Activated effector memory CD4-positive, alpha-beta T cell treated with anti-CD3 and anti-CD28 coated beads, Interleukin-2, amount 50 U/mL, for 16 hours (primary cell): ENCODE results near the gene ZEB1.

Experiments
- DNase-seq: peaks from one replicate; pipeline ENCODE4 v3.0.0-alpha.2; 2020

ZEB1 gene

GRCh38 chr10:31318854-31319601 lies at the start of gene ZEB1:
Gene ZEB1, plus strand, starts transcription at chr10:31319216. Its CDS starts 19 bp downstream, at chr10:31319235.
- DNase-seq: peak; percentile 96

DNA sequence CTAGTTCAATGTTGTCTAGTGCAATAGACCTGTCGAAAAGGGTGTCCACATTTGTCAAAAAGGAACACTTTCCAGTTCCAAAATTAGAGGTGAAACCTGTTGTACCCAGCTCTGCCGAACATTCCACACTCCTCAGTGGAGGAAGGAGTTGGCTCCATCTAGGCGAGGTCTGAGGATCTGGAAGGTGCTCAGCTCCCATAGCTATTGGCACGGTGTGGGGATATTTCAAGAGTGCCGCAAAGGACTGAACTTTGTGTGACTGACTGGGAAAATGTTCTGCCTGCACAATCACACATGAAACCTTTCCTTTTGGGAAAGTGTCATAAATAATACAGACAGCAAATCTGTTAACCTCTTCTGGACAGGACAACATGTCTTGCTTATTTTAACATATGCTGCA lies 48.1 kb upstream of the ZEB1 start:
- no peak for DNase-seq

GRCh38 chr10:31272841-31273240 lies 46.2 kb upstream of the ZEB1 start:
- DNase-seq: no peak

- no peak for DNase-seq
These were observed 45.2 kb upstream of the ZEB1 start for GRCh38 chr10:31273789-31274188.

DNA sequence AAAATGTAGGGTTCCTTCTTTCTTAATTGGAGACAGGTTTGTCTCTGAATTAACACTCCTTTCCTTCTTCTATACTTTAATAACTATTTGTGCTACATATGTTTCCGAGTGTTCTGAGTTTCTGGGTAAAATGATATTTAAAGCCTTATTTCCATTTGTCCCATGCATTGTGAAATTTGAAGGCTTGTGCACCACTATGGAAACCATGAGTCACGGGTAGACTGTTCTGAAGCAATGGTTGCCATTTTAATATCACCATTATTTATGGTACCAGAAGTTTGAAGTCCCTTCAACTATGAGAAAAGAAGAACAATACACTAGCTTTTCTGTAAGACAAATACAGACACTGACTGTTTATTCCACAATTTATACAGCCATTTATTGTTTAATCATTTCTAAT lies 44.7 kb upstream of the ZEB1 start:
- DNase-seq: no peak

DNA sequence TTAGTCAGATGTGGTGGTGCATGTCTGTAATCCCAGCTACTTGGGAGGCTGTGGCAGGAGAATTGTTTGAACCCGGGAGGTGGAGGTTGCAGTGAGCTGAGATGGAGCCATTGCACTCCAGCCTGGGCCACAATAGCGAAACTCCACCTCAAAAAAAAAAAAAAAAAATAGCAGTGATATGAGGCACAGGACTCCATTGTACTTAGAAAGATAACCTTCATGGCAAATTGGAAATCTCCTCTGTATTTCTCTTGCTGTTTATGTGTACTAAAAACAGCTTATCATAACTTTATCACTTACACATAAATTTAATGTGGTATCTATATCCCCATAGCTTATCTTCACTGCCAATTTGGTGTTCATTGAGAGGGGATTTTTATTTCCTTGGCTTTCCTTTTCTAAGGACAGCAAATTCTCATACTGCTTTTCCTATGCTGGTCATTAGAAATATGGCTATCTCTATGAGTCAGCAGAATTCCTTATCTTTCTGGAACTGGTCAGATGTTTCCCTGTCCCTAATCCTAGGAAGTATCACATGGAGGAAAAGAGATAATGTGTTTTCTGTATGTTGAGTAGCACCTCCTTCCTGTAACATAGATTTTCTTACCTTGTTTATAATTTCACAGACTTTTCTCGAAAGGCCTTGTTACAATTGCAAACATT lies 40.6 kb upstream of the ZEB1 start:
- DNase-seq: no peak

DNA sequence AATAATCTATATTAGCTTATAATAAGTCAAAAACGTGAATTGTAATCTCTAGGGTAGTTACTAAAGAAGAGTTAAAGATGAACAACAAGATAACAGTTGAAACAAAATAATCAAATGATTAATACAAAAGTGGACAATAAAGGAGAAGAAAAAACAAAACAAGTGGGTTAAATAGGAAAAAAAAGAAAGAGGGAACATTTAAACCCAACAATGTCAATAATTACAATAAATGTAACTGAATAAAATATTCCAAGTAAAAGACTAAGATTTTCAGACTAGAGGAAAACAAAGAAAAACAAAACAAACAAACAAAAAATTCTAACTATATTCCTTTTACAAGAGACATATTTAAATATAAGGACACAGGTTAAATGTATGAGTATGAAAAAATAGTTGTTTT lies 38.0 kb upstream of the ZEB1 start:
- no peak for DNase-seq

DNA sequence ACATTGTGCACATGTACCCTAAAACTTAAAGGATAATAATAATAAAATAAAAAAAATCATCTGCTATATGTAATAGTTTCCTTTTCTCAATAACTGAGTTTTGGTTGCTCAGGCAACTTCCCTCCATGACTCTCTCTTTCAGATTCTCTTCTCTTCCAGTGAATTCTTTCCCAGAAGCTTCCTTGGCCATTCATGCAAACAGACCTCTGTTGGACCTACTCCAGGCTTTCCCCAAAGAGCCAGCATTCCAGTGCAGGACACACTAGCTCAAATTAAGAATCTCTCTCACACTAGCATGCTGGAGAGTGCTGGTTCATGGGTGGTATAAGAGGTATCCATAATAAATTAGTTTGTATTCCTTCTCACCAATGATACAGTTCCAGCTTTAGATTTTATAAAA lies 31.0 kb upstream of the ZEB1 start:
- DNase-seq: no peak

- no peak for DNase-seq
These were observed 30.1 kb upstream of the ZEB1 start for GRCh38 chr10:31288962-31289361.

GRCh38 chr10:31290386-31290785 lies 28.6 kb upstream of the ZEB1 start:
- DNase-seq: no peak

DNA sequence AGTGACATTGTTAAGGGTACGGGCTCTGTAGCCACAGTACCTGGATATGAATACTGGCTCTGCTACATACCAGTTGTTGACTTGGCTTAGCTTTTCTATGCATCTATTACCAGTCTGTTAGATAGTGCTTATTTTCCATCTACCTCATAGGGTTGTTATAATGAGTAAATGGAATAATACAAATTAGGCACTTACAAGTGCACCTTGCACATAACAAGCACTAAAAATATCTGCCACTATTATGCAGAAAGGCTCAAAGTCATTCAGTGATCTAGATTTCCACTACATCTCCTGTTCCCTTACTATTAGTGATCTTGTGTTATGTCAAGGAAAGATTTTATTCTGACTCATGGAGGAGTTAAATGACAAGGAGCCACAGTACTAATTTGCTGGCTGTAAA lies 27.9 kb upstream of the ZEB1 start:
- no peak for DNase-seq

GRCh38 chr10:31294558-31294957 lies 24.5 kb upstream of the ZEB1 start:
- no peak for DNase-seq

- no peak for DNase-seq
These were observed 22.3 kb upstream of the ZEB1 start for GRCh38 chr10:31296754-31297153.

- DNase-seq: no peak
These were observed 19.9 kb upstream of the ZEB1 start for GRCh38 chr10:31299119-31299518.

DNA sequence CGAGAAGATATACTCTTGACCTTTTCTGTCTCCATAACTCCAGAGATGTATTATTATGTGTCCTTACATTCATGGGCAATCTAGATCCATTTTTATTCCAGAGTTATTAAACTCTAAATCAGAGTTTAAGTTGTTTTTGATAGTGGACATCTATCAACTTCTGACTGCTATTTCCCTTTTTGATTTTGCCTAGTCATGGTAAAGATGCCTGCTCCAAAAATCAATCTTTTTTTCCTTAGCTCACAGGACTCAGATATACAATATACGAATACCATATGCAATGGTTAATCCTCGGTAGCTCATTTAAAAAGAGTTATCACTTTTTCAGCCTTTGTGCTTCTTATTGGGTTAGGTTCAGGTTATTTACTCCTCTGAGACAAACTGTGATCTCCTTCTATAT lies 15.8 kb upstream of the ZEB1 start:
- no peak for DNase-seq

DNA sequence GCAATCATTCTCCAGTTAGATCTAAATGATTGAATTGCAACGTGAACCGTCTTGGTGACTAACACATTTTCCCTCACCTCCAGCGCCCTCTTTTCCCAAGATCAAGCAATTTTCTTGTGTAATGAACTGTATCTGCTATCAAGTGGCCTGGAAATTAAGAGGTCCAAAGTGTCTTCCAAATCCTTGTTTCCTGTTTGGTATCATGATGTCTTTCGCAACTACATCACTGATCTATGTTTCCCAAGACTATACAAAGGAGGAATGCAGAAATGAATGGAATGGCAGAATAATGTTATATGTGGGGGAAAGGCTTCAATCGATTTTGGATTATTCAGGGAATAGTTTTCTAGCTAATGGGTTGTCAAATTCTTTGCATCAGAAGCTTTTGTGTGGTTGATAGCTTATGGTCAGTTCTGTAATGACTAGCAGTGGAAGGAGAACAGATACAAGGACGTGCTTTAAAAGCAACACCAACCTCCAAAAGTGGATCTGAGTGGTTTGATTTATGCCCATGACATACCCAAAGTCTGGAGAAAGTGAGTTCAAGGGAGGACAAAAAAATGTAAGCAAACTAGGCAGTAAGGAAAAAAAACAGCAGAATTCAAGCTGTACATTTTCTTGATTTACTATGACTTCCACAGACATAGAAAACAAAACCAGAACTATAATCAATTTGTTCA lies 14.6 kb upstream of the ZEB1 start:
- DNase-seq: no peak

- no peak for DNase-seq
These were observed 5.6 kb upstream of the ZEB1 start for GRCh38 chr10:31313396-31313795.

DNA sequence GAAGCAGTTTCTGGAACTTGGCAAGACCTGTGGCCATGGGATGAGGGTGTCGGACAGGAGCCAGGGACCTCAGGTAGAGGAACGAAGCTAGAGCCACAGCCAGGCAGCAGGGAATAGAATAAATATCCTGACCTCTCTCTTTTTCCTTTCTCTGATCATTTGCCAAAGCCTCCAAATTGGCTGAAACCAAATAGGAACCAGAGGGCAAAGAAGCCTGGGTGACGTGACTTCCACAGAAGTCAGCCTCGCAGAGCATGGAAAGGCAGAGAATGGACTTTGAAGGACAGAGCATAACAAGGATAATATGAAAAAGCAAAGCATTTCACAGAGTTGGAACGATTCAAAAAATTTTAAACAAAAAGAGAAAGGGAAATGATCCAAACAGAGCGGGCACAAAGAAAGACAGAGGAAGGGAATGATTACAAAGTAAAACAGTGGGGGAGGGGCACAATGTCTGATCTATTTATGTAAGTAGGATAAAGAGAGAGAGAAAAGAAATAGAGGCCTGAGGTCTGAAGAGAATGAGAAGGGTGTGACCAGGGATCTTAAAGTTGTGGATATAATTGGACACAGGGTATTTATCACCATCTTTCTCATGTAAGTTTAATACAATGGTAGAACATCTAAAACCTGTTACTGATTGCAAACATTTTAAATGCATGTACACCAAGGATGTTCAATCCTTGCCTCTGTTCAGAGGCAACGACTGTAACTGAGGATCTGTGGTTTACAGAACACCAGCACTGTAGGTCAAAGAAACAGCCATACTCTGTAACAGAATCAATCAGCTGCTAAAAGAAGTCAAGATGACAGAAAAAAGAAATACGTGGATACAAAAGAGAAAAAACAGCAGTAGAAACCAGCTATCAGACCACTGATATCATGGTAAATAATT lies 4.5 kb upstream of the ZEB1 start:
- DNase-seq: no peak

DNA sequence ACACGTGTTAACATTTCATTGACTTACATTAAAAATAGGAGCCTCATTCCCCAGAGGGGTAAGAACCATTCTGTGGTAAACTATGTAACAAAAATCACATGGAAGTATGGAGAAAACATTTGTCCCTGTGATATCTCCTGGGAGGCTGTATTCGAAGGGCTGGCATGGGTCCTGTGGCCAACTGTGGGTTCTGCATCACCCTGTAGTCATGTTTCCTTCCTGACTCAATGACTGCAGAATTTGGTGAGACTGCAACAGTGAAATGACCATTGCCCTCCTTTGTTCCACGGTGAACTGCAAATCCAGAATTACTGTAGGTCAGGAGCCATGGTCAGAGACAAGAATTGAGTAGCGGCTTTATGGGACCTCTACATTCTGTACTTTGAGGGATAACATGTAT lies 3.6 kb upstream of the ZEB1 start:
- no peak for DNase-seq

- DNase-seq: no peak
These were observed 1.8 kb upstream of the ZEB1 start for GRCh38 chr10:31317171-31317570.

GRCh38 chr10:31317652-31318381 lies 1.2 kb upstream of the ZEB1 start:
- peak; percentile 92 for DNase-seq

GRCh38 chr10:31318382-31318853 lies 598 bp upstream of the ZEB1 start:
- DNase-seq: peak; percentile 89
